ENCODE measurements around the gene DNAJC19.

Gene DNAJC19

DNA sequence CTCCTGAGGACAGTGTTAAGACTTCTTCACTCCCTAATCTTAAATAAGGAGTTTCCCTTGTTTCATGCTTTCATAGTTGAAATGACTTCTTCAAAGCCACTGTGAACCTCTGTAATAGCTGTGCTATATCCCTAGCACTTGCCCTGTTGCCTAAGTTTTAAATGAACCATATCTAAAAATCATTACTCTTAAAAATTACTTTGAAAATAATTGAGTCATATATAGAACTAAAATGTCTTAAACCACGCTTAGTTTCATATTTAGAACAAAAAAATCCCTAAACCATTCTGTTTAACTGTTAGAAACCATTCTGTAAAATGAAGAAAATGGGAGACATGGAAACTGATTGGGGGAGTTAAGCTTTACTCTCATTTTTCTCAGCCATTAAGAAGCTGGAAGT lies 29.8 kb downstream of the DNAJC19 start:
- no peak for DNase-seq

DNA sequence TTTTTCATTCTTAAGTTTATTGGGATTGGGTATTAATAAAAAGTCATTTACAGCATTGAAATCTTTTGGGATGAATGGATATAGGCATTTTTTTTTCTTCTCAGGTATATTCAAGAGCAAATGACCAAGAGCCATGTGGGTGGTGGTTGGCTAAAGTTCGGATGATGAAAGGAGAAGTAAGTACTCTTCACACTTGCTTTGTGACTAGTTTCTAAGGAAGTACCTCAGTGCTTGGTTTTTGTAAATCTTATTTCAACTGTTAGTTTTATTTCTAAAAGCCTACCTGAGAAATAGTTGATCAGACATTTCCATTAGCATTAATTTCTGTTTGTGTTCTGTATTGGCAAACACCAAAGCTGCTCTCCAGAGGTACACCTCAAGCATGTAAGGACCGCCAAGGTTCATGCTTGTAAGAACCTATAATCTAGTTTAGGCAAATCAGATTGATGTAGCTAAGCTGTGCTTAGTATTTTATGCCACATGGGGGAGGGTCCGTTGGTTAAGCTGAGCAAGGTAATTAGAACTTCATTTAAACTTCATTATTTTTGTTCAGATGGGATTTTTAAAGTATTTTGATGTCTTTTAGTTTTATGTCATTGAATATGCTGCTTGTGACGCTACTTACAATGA lies 41.7 kb downstream of the DNAJC19 start:
- no peak for DNase-seq

DNA sequence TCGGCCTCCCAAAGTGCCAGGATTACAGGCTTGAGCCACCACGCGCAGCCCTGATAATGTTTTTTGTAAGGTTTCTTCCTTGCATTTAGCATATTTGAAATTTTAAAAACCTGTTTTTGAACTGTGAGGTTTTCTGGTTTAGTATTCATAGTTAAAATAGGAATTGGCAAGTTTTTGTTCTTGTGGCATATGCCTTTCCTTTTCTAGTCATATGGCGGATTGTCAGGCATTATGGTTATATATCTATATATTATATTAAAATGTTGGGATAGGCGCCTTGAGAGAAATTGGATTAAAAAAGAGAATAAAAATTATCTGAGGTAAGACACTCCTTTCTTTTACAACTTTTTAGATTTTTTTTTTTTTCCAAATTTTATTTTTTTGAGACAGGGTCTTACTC lies 48.7 kb downstream of the DNAJC19 start:
- DNase-seq = no peak

DNA sequence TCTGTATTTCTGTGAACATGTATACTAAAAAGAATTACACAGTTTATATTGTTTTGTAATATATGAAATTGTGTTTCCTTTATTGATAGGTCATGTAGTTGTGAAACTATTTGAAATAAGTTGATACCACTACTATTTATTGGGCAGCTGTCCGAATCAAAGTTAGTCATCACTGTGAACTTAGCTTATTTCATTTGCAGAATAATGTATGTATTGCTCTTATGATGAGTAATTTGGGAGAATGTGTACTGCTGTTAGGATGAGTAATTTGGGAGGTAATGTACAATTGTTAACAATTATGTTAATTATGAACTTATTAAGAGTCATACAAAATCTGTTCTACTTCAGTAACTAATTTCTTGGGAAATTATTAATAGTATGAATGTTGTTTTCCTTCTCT lies 54.9 kb downstream of the DNAJC19 start:
- DNase-seq = no peak
